H1 (cell line): ENCODE data around the gene KCMF1. TPM values are rescaled to one million over a fixed set of nuclear protein-coding genes. Genes with fewer than 3 reads are reported as not detected.

Experiments used
- CTBP2 ChIP-seq: IDR thresholded peaks from 2 replicates; pipeline ENCODE4 v1.7.0; 2011; ENCODE audit warnings: borderline replicate concordance, mild to moderate bottlenecking, moderate library complexity, mixed read lengths, low read length; ENCODE audit not compliant: insufficient read depth, insufficient read length
- POLR2AphosphoS5 ChIP-seq: IDR thresholded peaks from 2 replicates; pipeline ENCODE4 v1.6.1; 2011; ENCODE audit warnings: low read depth, low read length
- RBBP5 ChIP-seq: IDR thresholded peaks from 2 replicates; pipeline ENCODE4 v1.7.1; 2012; ENCODE audit warnings: low read depth, mild to moderate bottlenecking, inconsistent platforms, low read length, moderate library complexity, borderline replicate concordance
- SIX5 ChIP-seq: IDR thresholded peaks from 2 replicates; pipeline ENCODE4 v1.6.1; 2011; ENCODE audit warnings: mild to moderate bottlenecking, low read depth, low read length
- TAF1 ChIP-seq: IDR thresholded peaks from 2 replicates; pipeline ENCODE4 v1.6.1; 2011; ENCODE audit warnings: mild to moderate bottlenecking, low read depth, low read length
- TBP ChIP-seq: IDR thresholded peaks from 2 replicates; pipeline ENCODE4 v1.6.1; 2011; ENCODE audit warnings: low read depth, low read length, improper control_type of control experiment
- TEAD4 ChIP-seq: IDR thresholded peaks from 2 replicates; pipeline ENCODE4 v1.6.1; 2012; ENCODE audit warnings: low read depth, low read length, inconsistent platforms, mixed read lengths
- polyA plus RNA-seq, 7 experiments: library from polyadenylated mRNA; depleted of rRNA in 3 of 7; stranded (reverse) in 5 of 7; unstranded in 2 of 7; fragments of >200 nt in 5 of 7; fragments of 200-250 nt in 2 of 7; gene quantifications; 1 replicate in 5 of 7; 2 replicates in 1 of 7; 4 replicates in 1 of 7; pipeline versions ENCODE4 v1.2.1 to v1.2.3, GENCODE V29; 2011 to 2013; ENCODE audit warnings: missing spikeins in 2 of 7, mixed read lengths in 2 of 7
- total RNA-seq: library from RNA; stranded (reverse); fragmentation: NEBNext Ultra II Directional; extraction: Animal tissue kit (Norgen Biotek cat#: 25700); gene quantifications from 2 replicates; pipeline ENCODE4 v1.2.1, GENCODE V29; 2021

The KCMF1 gene
- total and polyA plus RNA-seq, 2 of the 8 experiments (the other 6 are each of a cell fraction or from before 2014, with no cell fraction given), result 86.9 to 149 TPM

GRCh38 chr2:84925336-84925723 is 45.6 kb upstream of the KCMF1 start (continued):
- TF ChIP-seq RBBP5 (no peak), SIX5 (no peak), TBP (no peak), CTBP2 (no peak), TEAD4 (no peak), POLR2AphosphoS5 (no peak), TAF1 (no peak)
